ENCODE data around the gene CERS6.

GRCh38 chr2:168708080-168708479, 252.0 kb downstream of the CERS6 start:
- no peak for TF ChIP-seq PKNOX1 (IDR thresholded peaks at IDR 0.05)
- TF ChIP-seq BHLHE40 (IDR thresholded peaks at IDR 0.05; ENCODE audit: borderline replicate concordance): no peak
- no peak for TF ChIP-seq SUZ12 (IDR thresholded peaks at IDR 0.05)
- TF ChIP-seq FOXA1 (IDR thresholded peaks at IDR 0.05): no peak

Data from HEK293T (cell line).